H1 (cell line): ENCODE results near the gene IWS1. TPM values are rescaled to one million over a fixed set of nuclear protein-coding genes. Genes with fewer than 3 reads are reported as not detected.
A peak's percentile ranks its signal among the peaks of the same experiment; 100 is the strongest.

Experiments used
- CTCF ChIA-PET: fragments of 300-600 bp; sonication (Branson Sonifier 250); formaldehyde crosslinking; loops from one replicate; lab custom pipeline; 2021; ENCODE audit not compliant: partially characterized antibody; lab: Charles Lee
- POLR2A ChIA-PET: fragments of 300-600 bp; sonication (Branson Sonifier 250); formaldehyde crosslinking; loops from one replicate; lab custom pipeline; 2021; ENCODE audit warnings: inconsistent platforms; ENCODE audit not compliant: partially characterized antibody; lab: Charles Lee
- DNase-seq, 2 experiments: peaks; one replicate each; pipeline versions ENCODE4 v3.0.0 to v3.0.0-alpha.2; 2010 to 2022; ENCODE audit warnings: low spot score in 2 of 2, low read depth in 1 of 2, mixed read lengths in 1 of 2
- FAIRE-seq: peaks from 2 replicates; lab custom pipeline; 2011; peaks lifted over from hg19 to GRCh38; lab: Jason Lieb, UNC
- H2AFZ ChIP-seq: 2 replicates; pipeline ENCODE4 v1.8.1; 2012; ENCODE audit warnings: low read length, inconsistent platforms
- H2AK5ac ChIP-seq: 2 replicates; pipeline ENCODE4 v1.6.1; 2013; ENCODE audit warnings: low read depth, low read length
- H2BK120ac ChIP-seq: replicated peaks from 2 replicates; pipeline ENCODE3; 2013; ENCODE audit warnings: low read depth, low read length, inconsistent platforms
- H2BK12ac ChIP-seq: 2 replicates; pipeline ENCODE4 v1.6.1; 2013; ENCODE audit warnings: low read depth, low read length
- H2BK15ac ChIP-seq: 2 replicates; pipeline ENCODE4 v1.6.1; 2013; ENCODE audit warnings: low read length
- H2BK20ac ChIP-seq: 2 replicates; pipeline ENCODE4 v1.6.1; 2013; ENCODE audit warnings: low read length
- H2BK5ac ChIP-seq: 2 replicates; pipeline ENCODE4 v1.6.1; 2013; ENCODE audit warnings: low read depth, low read length
- H3K14ac ChIP-seq: 2 replicates; pipeline ENCODE4 v1.6.1; 2013; ENCODE audit warnings: inconsistent platforms; ENCODE audit not compliant: insufficient read length
- H3K18ac ChIP-seq: 2 replicates; pipeline ENCODE4 v1.6.1; 2013; ENCODE audit warnings: low read length; ENCODE audit errors: extremely low read depth
- H3K23ac ChIP-seq: 2 replicates; pipeline ENCODE4 v1.6.1; 2013; ENCODE audit warnings: inconsistent platforms; ENCODE audit not compliant: insufficient read length
- H3K23me2 ChIP-seq: 2 replicates; pipeline ENCODE4 v1.6.1; 2013; ENCODE audit warnings: low read depth, low read length
- H3K27ac ChIP-seq: 2 replicates; pipeline ENCODE4 v1.6.1; 2011; ENCODE audit warnings: low read depth, low read length, inconsistent platforms
- H3K27me3 ChIP-seq, 4 experiments: replicated peaks in 1 of 4; 1 replicate in 1 of 4; 2 replicates in 3 of 4; pipeline versions ENCODE4 v1.6.1 to v1.8.1; 2011 to 2013; ENCODE audit warnings: low read length in 3 of 4, mild to moderate bottlenecking in 3 of 4, inconsistent platforms in 2 of 4, mixed read lengths in 2 of 4, moderate library complexity in 1 of 4; ENCODE audit not compliant: control insufficient read depth in 3 of 4, insufficient read depth in 3 of 4; ENCODE audit errors: extremely low read depth in 1 of 4
- H3K36me3 ChIP-seq, 4 experiments: 2 replicates each; pipeline versions ENCODE4 v1.6.1 to v1.8.1; 2011 to 2013; ENCODE audit warnings: mild to moderate bottlenecking in 4 of 4, low read length in 3 of 4, moderate library complexity in 2 of 4, control low read depth in 1 of 4, inconsistent platforms in 1 of 4; ENCODE audit not compliant: insufficient read depth in 4 of 4, control insufficient read depth in 2 of 4
- H3K4ac ChIP-seq: replicated peaks from 2 replicates; pipeline ENCODE3; 2013; ENCODE audit warnings: low read length, low read depth, mixed read lengths, inconsistent platforms; ENCODE audit not compliant: insufficient read length
- H3K4me1 ChIP-seq, 4 experiments: replicated peaks in 1 of 4; 1 replicate in 1 of 4; 2 replicates in 3 of 4; pipeline versions ENCODE4 v1.6.1 to v1.8.1; 2011 to 2013; ENCODE audit warnings: low read length in 3 of 4, inconsistent platforms in 2 of 4, mixed read lengths in 1 of 4; ENCODE audit not compliant: insufficient read depth in 4 of 4, control insufficient read depth in 3 of 4
- H3K4me2 ChIP-seq, 2 experiments: 2 replicates each; pipeline versions ENCODE4 v1.6.1 to v1.8.1; 2011 to 2013; ENCODE audit warnings: low read depth in 2 of 2, low read length in 2 of 2, control low read depth in 1 of 2, inconsistent platforms in 1 of 2, mild to moderate bottlenecking in 1 of 2; ENCODE audit not compliant: insufficient read depth in 1 of 2
- H3K4me3 ChIP-seq, 4 experiments: fragments of 200-600, 300-600 bp in 1 of 4; sonication (generic), shearing (Covaris generic), sonication (Bioruptor Twin) in 1 of 4; 2 replicates each; pipeline versions ENCODE4 v1.5.1 to v1.8.1; 2011 to 2016; ENCODE audit warnings: low read length in 4 of 4, low read depth in 3 of 4, control low read depth in 2 of 4, inconsistent platforms in 2 of 4, mild to moderate bottlenecking in 2 of 4, mixed read lengths in 1 of 4, moderate library complexity in 1 of 4; ENCODE audit not compliant: insufficient read depth in 2 of 4; ENCODE audit errors: extremely low read depth in 1 of 4
- H3K56ac ChIP-seq: replicated peaks from 2 replicates; pipeline ENCODE3; 2013; ENCODE audit warnings: low read depth, mild to moderate bottlenecking, mixed read lengths, low read length, inconsistent platforms; ENCODE audit not compliant: insufficient read length
- H3K79me1 ChIP-seq: 2 replicates; pipeline ENCODE4 v1.6.1; 2013; ENCODE audit warnings: low read depth, low read length, control low read depth
- H3K79me2 ChIP-seq, 2 experiments: 2 replicates each; pipeline versions ENCODE4 v1.6.1 to v1.8.1; 2012 to 2013; ENCODE audit warnings: low read length in 2 of 2, mild to moderate bottlenecking in 2 of 2, inconsistent platforms in 1 of 2; ENCODE audit not compliant: insufficient read depth in 2 of 2, control insufficient read depth in 1 of 2
- H3K9ac ChIP-seq, 4 experiments: replicated peaks in 1 of 4; 1 replicate in 1 of 4; 2 replicates in 3 of 4; pipeline versions ENCODE4 v1.6.1 to v1.8.1; 2011 to 2013; ENCODE audit warnings: low read depth in 3 of 4, low read length in 3 of 4, control low read depth in 2 of 4, mild to moderate bottlenecking in 2 of 4, moderate library complexity in 2 of 4, inconsistent platforms in 1 of 4; ENCODE audit errors: extremely low read depth in 1 of 4
- H3K9me3 ChIP-seq, 2 experiments: 2 replicates each; pipeline versions ENCODE4 v1.6.1 to v1.8.1; 2012 to 2013; ENCODE audit warnings: mild to moderate bottlenecking in 2 of 2, moderate library complexity in 2 of 2, control low read depth in 1 of 2, inconsistent platforms in 1 of 2, low read depth in 1 of 2, low read length in 1 of 2, mixed read lengths in 1 of 2; ENCODE audit not compliant: insufficient read depth in 2 of 2
- H4K20me1 ChIP-seq, 2 experiments: replicated peaks in 1 of 2; 2 replicates each; pipeline versions ENCODE3 to v1.8.1; 2011 to 2013; ENCODE audit warnings: inconsistent platforms in 2 of 2, low read length in 2 of 2, mild to moderate bottlenecking in 1 of 2; ENCODE audit not compliant: insufficient read depth in 2 of 2, control insufficient read depth in 1 of 2
- H4K5ac ChIP-seq: 2 replicates; pipeline ENCODE4 v1.6.1; 2013; ENCODE audit warnings: low read length, low read depth, mixed read lengths, inconsistent platforms; ENCODE audit not compliant: insufficient read length
- H4K8ac ChIP-seq: 2 replicates; pipeline ENCODE4 v1.8.0; 2013; ENCODE audit warnings: mild to moderate bottlenecking, moderate library complexity, low read length, inconsistent platforms; ENCODE audit not compliant: insufficient read depth; ENCODE audit errors: extremely low read depth
- H4K91ac ChIP-seq: replicated peaks from 2 replicates; pipeline ENCODE3; 2013; ENCODE audit warnings: low read length, mixed read lengths, inconsistent platforms; ENCODE audit not compliant: insufficient read length
- CTBP2 ChIP-seq: IDR thresholded peaks from 2 replicates; pipeline ENCODE4 v1.7.0; 2011; ENCODE audit warnings: borderline replicate concordance, mild to moderate bottlenecking, moderate library complexity, mixed read lengths, low read length; ENCODE audit not compliant: insufficient read depth, insufficient read length
- HDAC2 ChIP-seq, 2 experiments: fragments of 300-600 bp in 1 of 2; sonication (generic) in 1 of 2; IDR thresholded peaks; 2 replicates each; pipeline ENCODE4 v1.6.1; 2011 to 2012; ENCODE audit warnings: low read depth in 2 of 2, low read length in 2 of 2, mild to moderate bottlenecking in 2 of 2, moderate library complexity in 2 of 2, borderline replicate concordance in 1 of 2, inconsistent platforms in 1 of 2
- MAFK ChIP-seq: IDR thresholded peaks from 2 replicates; pipeline ENCODE4 v1.6.1; 2012; ENCODE audit warnings: low read depth, mild to moderate bottlenecking, improper control_type of control experiment, low read length
- WGBS, 2 experiments: shearing (Covaris generic) in 1 of 2; methylation state at CpG; one replicate each; pipeline versions ENCODE4 v1.1.6 to v1.1.7; 2013 to 2015; ENCODE audit warnings: low lambda C conversion rate in 2 of 2, mixed read lengths in 2 of 2, inconsistent platforms in 1 of 2, low coverage in 1 of 2, missing lambda C conversion rate in 1 of 2; ENCODE audit not compliant: insufficient replicate concordance in 2 of 2, insufficient coverage in 1 of 2, insufficient read length in 1 of 2; ENCODE audit errors: extremely low coverage in 1 of 2, missing lambda C conversion rate in 1 of 2; 5-methylcytosine and 5-hydroxymethylcytosine counted together
- polyA plus RNA-seq, 7 experiments: library from polyadenylated mRNA; depleted of rRNA in 3 of 7; stranded (reverse) in 5 of 7; unstranded in 2 of 7; fragments of >200 nt in 5 of 7; fragments of 200-250 nt in 2 of 7; gene quantifications; 1 replicate in 5 of 7; 2 replicates in 1 of 7; 4 replicates in 1 of 7; pipeline versions ENCODE4 v1.2.1 to v1.2.3, GENCODE V29; 2011 to 2013; ENCODE audit warnings: missing spikeins in 2 of 7, mixed read lengths in 2 of 7
- total RNA-seq: library from RNA; stranded (reverse); fragmentation: NEBNext Ultra II Directional; extraction: Animal tissue kit (Norgen Biotek cat#: 25700); gene quantifications from 2 replicates; pipeline ENCODE4 v1.2.1, GENCODE V29; 2021

The IWS1 gene
- total and polyA plus RNA-seq, 2 of the 8 experiments (the other 6 are each of a cell fraction or from before 2014, with no cell fraction given) = 18.4 to 64.8 TPM

GRCh38 chr2:127559454-127559853, 33.2 kb upstream of the IWS1 start:
- Histone ChIP-seq H4K20me1 (no peaks in the 10 kb centered on the region), H3K36me3 (no peaks in the 10 kb centered on the region), H3K27me3 (no peaks in the 10 kb centered on the region), H4K5ac (no peak overlapping the region), H2AFZ (no peak overlapping the region), H2AK5ac (no peak overlapping the region), H3K4me2 (no peak overlapping the region), H3K4ac (no peak overlapping the region), H4K91ac (no peak overlapping the region), H2BK5ac (no peak overlapping the region), H3K9ac (no peak overlapping the region), H2BK12ac (no peak overlapping the region), H2BK120ac (no peak overlapping the region), H3K79me1 (no peaks in the 10 kb centered on the region), H3K14ac (no peak overlapping the region), H3K27ac (no peak overlapping the region), H3K9me3 (no peaks in the 10 kb centered on the region), H3K4me3 (no peak overlapping the region), H3K56ac (no peak overlapping the region), H3K23me2 (no peaks in the 10 kb centered on the region), H3K79me2 (no peaks in the 10 kb centered on the region), H2BK15ac (0 out of 2 replicates have a peak overlapping the region, but pooled peaks have one; percentile 12), H4K8ac (no peak overlapping the region), H3K23ac (no peak overlapping the region), H2BK20ac (no peak overlapping the region), H3K18ac (no peak overlapping the region), H3K4me1 (peaks cover 0 to 6% (median 4%) of the 10 kb centered on the region in 4 experiments; a peak in 3 of 7 replicates)
- POLR2A ChIA-PET = interaction anchor here (1.0 to 1.9 kb wide), 3 partner anchors 9 to 33 kb away, joined by 3 to 4 read pairs (median 3); partner anchors contain the start of gene IWS1
- CTCF ChIA-PET = interaction anchor here (1.0 to 2.6 kb wide), 8 partner anchors 9 to 505 kb away, joined by 3 to 13 read pairs (median 4); no protein-coding TSS in a partner anchor
- DNase-seq (no peak), FAIRE-seq (no peak)
- TF ChIP-seq HDAC2 (IDR thresholded peaks at IDR 0.05; ENCODE audit: borderline replicate concordance in 1 of 2, low read depth in 2 of 2, low read length in 2 of 2) = no peak
- no peak for TF ChIP-seq CTBP2
- TF ChIP-seq MAFK = 0 out of 2 replicates have a peak, but pooled peaks have one; percentile 25
- WGBS, 2 experiments = 79% methylated on average over 5 of the region's 5 CpGs; no CpG with 5 or more reads in 1 of the 2 experiments
